Cortex of kidney (tissue), 1 donor: ENCODE measurements around the gene PRDM16.

Experiments used
- DNase-seq: peaks from one replicate; lab custom pipeline; 2025; lab: John Stamatoyannopoulos, UW

Gene PRDM16

GRCh38 chr1:3069491-3070308 is 697 bp downstream of the PRDM16 start:
- DNase-seq = no peak

- DNase-seq = no peak
Measured at GRCh38 chr1:3070309-3070643, 1.3 kb downstream of the PRDM16 start.

GRCh38 chr1:3070644-3071564 is 1.9 kb downstream of the PRDM16 start:
- no peak for DNase-seq

GRCh38 chr1:3071565-3072390 is 2.8 kb downstream of the PRDM16 start:
- no peak for DNase-seq

GRCh38 chr1:3072391-3073185 is 3.6 kb downstream of the PRDM16 start:
- no peak for DNase-seq

GRCh38 chr1:3073186-3073488 is 4.1 kb downstream of the PRDM16 start:
- no peak for DNase-seq

- no peak for DNase-seq
Measured at GRCh38 chr1:3073489-3074296, 4.7 kb downstream of the PRDM16 start.

- no peak for DNase-seq
Measured at GRCh38 chr1:3074297-3074741, 5.3 kb downstream of the PRDM16 start.

- no peak for DNase-seq
Measured at GRCh38 chr1:3074800-3075199, 5.8 kb downstream of the PRDM16 start.

- no peak for DNase-seq
Measured at GRCh38 chr1:3075666-3076362, 6.8 kb downstream of the PRDM16 start.

GRCh38 chr1:3076363-3076740 is 7.3 kb downstream of the PRDM16 start:
- no peak for DNase-seq

GRCh38 chr1:3077081-3077480 is 8.1 kb downstream of the PRDM16 start:
- no peak for DNase-seq

GRCh38 chr1:3077561-3077960 is 8.6 kb downstream of the PRDM16 start:
- DNase-seq = no peak

GRCh38 chr1:3078430-3078861 is 9.4 kb downstream of the PRDM16 start:
- no peak for DNase-seq

- DNase-seq = no peak
Measured at GRCh38 chr1:3078871-3079270, 9.9 kb downstream of the PRDM16 start.

- no peak for DNase-seq
Measured at GRCh38 chr1:3079381-3080052, 10.5 kb downstream of the PRDM16 start.

GRCh38 chr1:3080053-3080955 is 11.3 kb downstream of the PRDM16 start:
- no peak for DNase-seq

GRCh38 chr1:3081171-3081683 is 12.2 kb downstream of the PRDM16 start:
- DNase-seq = no peak
